ENCODE results near the gene CASZ1. TPM values are rescaled to one million over a fixed set of nuclear protein-coding genes. Genes with fewer than 3 reads are reported as not detected.
A peak's percentile ranks its signal among the peaks of the same experiment; 100 is the strongest.

The CASZ1 gene
- total RNA-seq, 1 experiment from 2014 or later, result 12.6 TPM

GRCh38 chr1:10779841-10780240, 16.6 kb downstream of the CASZ1 start:
- CTCF ChIA-PET, result no interaction called here
- TF ChIP-seq CTCF (IDR thresholded peaks at IDR 0.05; ENCODE audit: unreplicated experiment), result no peak
- peak overlapping the region; percentile 45 for H3K27ac Mint-ChIP-seq (ENCODE audit: unreplicated experiment)
- no peaks in the 10 kb centered on the region for H3K27me3 Mint-ChIP-seq (ENCODE audit: unreplicated experiment)
- H3K4me3 Mint-ChIP-seq (ENCODE audit: low read depth, unreplicated experiment), result no peak overlapping the region
- H3K36me3 Mint-ChIP-seq (ENCODE audit: insufficient read depth, unreplicated experiment), result no peaks in the 10 kb centered on the region
- BruUV-seq (replicated peaks), result no TSS peak
- H3K9me3 Mint-ChIP-seq (ENCODE audit: low read depth, unreplicated experiment), result no peaks in the 10 kb centered on the region
- peak; percentile 22 for DNase-seq
- H3K4me1 Mint-ChIP-seq (ENCODE audit: low read depth, unreplicated experiment), result peaks cover 8% of the 10 kb centered on the region
- intact Hi-C loops (cut with micrococcal nuclease; ENCODE audit: unreplicated experiment), result loop anchor here (5.0 kb wide), 1 partner anchor 48 kb away; no protein-coding TSS in a partner anchor

- H3K4me3 Mint-ChIP-seq (ENCODE audit: low read depth, unreplicated experiment), result no peak overlapping the region
- DNase-seq, result peak; percentile 90
Observed at GRCh38 chr1:10779201-10779600, 17.2 kb downstream of the CASZ1 start.

DNA sequence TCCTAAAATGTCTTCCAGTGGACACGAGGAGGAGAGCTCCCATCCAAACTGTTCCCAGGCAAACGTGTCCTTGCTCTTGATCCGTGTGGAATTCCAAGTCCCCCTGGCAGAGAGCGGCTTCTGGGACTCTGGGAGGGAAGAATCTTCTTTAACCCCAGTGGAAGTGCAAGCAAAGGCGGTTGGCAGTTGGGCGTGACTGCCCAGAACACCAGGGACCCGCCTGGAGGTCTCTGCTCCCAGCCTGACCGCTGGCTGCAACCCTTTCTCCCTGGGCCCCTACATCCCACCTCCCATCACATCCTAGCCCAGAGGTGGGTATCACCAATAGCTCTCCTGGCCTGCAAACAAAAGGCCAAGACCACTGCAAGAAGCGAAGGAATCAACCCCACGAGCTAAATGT, 17.8 kb downstream of the CASZ1 start:
- CTCF ChIA-PET, result interaction anchor here (0.7 to 1.1 kb wide), 4 partner anchors 13 to 92 kb away, joined by 3 to 6 read pairs (median 4); no protein-coding TSS in a partner anchor
- intact Hi-C loops (cut with micrococcal nuclease; ENCODE audit: unreplicated experiment), result loop anchor here (5.0 kb wide), 1 partner anchor 46 kb away; no protein-coding TSS in a partner anchor
- no peaks in the 10 kb centered on the region for H3K36me3 Mint-ChIP-seq (ENCODE audit: insufficient read depth, unreplicated experiment)
- H3K4me3 Mint-ChIP-seq (ENCODE audit: low read depth, unreplicated experiment), result no peak overlapping the region
- H3K9me3 Mint-ChIP-seq (ENCODE audit: low read depth, unreplicated experiment), result no peaks in the 10 kb centered on the region
- H3K27me3 Mint-ChIP-seq (ENCODE audit: unreplicated experiment), result no peaks in the 10 kb centered on the region
- BruUV-seq (replicated peaks), result TSS peak; percentile 76
- H3K27ac Mint-ChIP-seq (ENCODE audit: unreplicated experiment), result no peak overlapping the region
- no peak for TF ChIP-seq CTCF (IDR thresholded peaks at IDR 0.05; ENCODE audit: unreplicated experiment)
- peak; percentile 24 for DNase-seq
- H3K4me1 Mint-ChIP-seq (ENCODE audit: low read depth, unreplicated experiment), result peaks cover 8% of the 10 kb centered on the region

More at GRCh38 chr1:10779201-10779600, 17.2 kb downstream of the CASZ1 start:
- H3K4me1 Mint-ChIP-seq (ENCODE audit: low read depth, unreplicated experiment), result peaks cover 8% of the 10 kb centered on the region
- no peaks in the 10 kb centered on the region for H3K9me3 Mint-ChIP-seq (ENCODE audit: low read depth, unreplicated experiment)
- no peaks in the 10 kb centered on the region for H3K27me3 Mint-ChIP-seq (ENCODE audit: unreplicated experiment)
- H3K36me3 Mint-ChIP-seq (ENCODE audit: insufficient read depth, unreplicated experiment), result no peaks in the 10 kb centered on the region
- TF ChIP-seq CTCF (IDR thresholded peaks at IDR 0.05; ENCODE audit: unreplicated experiment), result no peak
- intact Hi-C loops (cut with micrococcal nuclease; ENCODE audit: unreplicated experiment), result loop anchor here (5.0 kb wide), 1 partner anchor 47 kb away; no protein-coding TSS in a partner anchor
- CTCF ChIA-PET, result interaction anchor here (0.6 to 1.1 kb wide), 6 partner anchors 12 to 93 kb away, joined by 3 to 7 read pairs (median 4); no protein-coding TSS in a partner anchor
- peak overlapping the region; percentile 45 for H3K27ac Mint-ChIP-seq (ENCODE audit: unreplicated experiment)
- BruUV-seq (replicated peaks), result no TSS peak

- peaks cover 8% of the 10 kb centered on the region for H3K4me1 Mint-ChIP-seq (ENCODE audit: low read depth, unreplicated experiment)
- DNase-seq, result no peak
- no peak overlapping the region for H3K4me3 Mint-ChIP-seq (ENCODE audit: low read depth, unreplicated experiment)
- CTCF ChIA-PET, result interaction anchor here (0.9 kb wide), 1 partner anchor 13 kb away, joined by 4 read pairs; no protein-coding TSS in a partner anchor
- BruUV-seq (replicated peaks), result no TSS peak
- H3K27me3 Mint-ChIP-seq (ENCODE audit: unreplicated experiment), result no peaks in the 10 kb centered on the region
- TF ChIP-seq CTCF (IDR thresholded peaks at IDR 0.05; ENCODE audit: unreplicated experiment), result no peak
- intact Hi-C loops (cut with micrococcal nuclease; ENCODE audit: unreplicated experiment), result loop anchor here (2.0 to 5.0 kb wide), 2 partner anchors 15 to 46 kb away; no protein-coding TSS in a partner anchor
- H3K27ac Mint-ChIP-seq (ENCODE audit: unreplicated experiment), result no peak overlapping the region
- no peaks in the 10 kb centered on the region for H3K36me3 Mint-ChIP-seq (ENCODE audit: insufficient read depth, unreplicated experiment)
- no peaks in the 10 kb centered on the region for H3K9me3 Mint-ChIP-seq (ENCODE audit: low read depth, unreplicated experiment)
Observed at GRCh38 chr1:10777749-10778574, 18.5 kb downstream of the CASZ1 start.
